OCI-LY7 (cell line): ENCODE measurements around the gene HOXA1. TPM values are rescaled to one million over a fixed set of nuclear protein-coding genes. Genes with fewer than 3 reads are reported as not detected.

Experiments used
- BruUV-seq: library from RNA; stranded (reverse); fragments of 400-500 nt; replicated peaks from 2 replicates; lab custom pipeline; 2021; lab: Mats Ljungman, UMichigan
- CTCF ChIA-PET: fragments of 300-600 bp; sonication (Branson Sonifier 250); formaldehyde crosslinking; loops from one replicate; lab custom pipeline; 2022; ENCODE audit warnings: antibody characterized with exemption; ENCODE audit not compliant: unreplicated experiment; lab: Charles Lee
- POLR2A ChIA-PET: fragments of 300-600 bp; sonication (Branson Sonifier 250); formaldehyde crosslinking; loops from one replicate; lab custom pipeline; 2022; ENCODE audit warnings: antibody characterized with exemption; lab: Charles Lee
- DNase-seq: peaks from one replicate; pipeline ENCODE4 v3.0.0-alpha.2; 2015; ENCODE audit warnings: low spot score
- H2AFZ ChIP-seq: fragments of 200-600 bp; sonication (generic), shearing (Covaris generic); 2 replicates; pipeline ENCODE4 v1.6.1; 2014; ENCODE audit warnings: mild to moderate bottlenecking, antibody characterized with exemption, low read length, moderate library complexity
- H3K27ac ChIP-seq: fragments of 200-600 bp; sonication (generic); 2 replicates; pipeline ENCODE4 v1.5.1; 2014; ENCODE audit warnings: mixed run types, low read depth, mild to moderate bottlenecking, moderate library complexity, low read length, inconsistent platforms; ENCODE audit not compliant: poor library complexity, severe bottlenecking
- H3K36me3 ChIP-seq: fragments of 200-600 bp; sonication (generic); 2 replicates; pipeline ENCODE4 v1.6.1; 2014; ENCODE audit warnings: mild to moderate bottlenecking, antibody characterized with exemption, low read length, moderate library complexity, mixed read lengths; ENCODE audit not compliant: insufficient read depth
- H3K4me1 ChIP-seq: fragments of 200-600 bp; sonication (generic); 2 replicates; pipeline ENCODE4 v1.5.1; 2014; ENCODE audit warnings: mild to moderate bottlenecking, low read length; ENCODE audit not compliant: insufficient read depth, poor library complexity, severe bottlenecking
- H3K4me2 ChIP-seq: fragments of 200-600 bp; sonication (generic); 2 replicates; pipeline ENCODE4 v1.6.1; 2014; ENCODE audit warnings: mild to moderate bottlenecking, low read length
- H3K4me3 ChIP-seq: fragments of 200-600 bp; sonication (generic); 2 replicates; pipeline ENCODE4 v1.5.1; 2014; ENCODE audit warnings: mild to moderate bottlenecking, low read depth, low read length; ENCODE audit not compliant: poor library complexity, severe bottlenecking
- H3K79me2 ChIP-seq: fragments of 200-600 bp; sonication (generic); 2 replicates; pipeline ENCODE4 v1.6.1; 2016; ENCODE audit warnings: low read depth, mild to moderate bottlenecking, low read length, moderate library complexity, mixed read lengths; ENCODE audit not compliant: insufficient read depth
- H3K9me2 ChIP-seq: fragments of 200-600 bp; sonication (generic); 2 replicates; pipeline ENCODE4 v1.6.1; 2016; ENCODE audit warnings: mild to moderate bottlenecking, low read length, mixed read lengths; ENCODE audit not compliant: insufficient read depth
- H3K9me3 ChIP-seq: fragments of 200-600 bp; sonication (generic); 2 replicates; pipeline ENCODE4 v1.6.1; 2014; ENCODE audit warnings: mild to moderate bottlenecking, mixed run types, low read length, mixed read lengths
- H4K20me1 ChIP-seq: fragments of 200-600 bp; sonication (generic); 2 replicates; pipeline ENCODE4 v1.6.1; 2014; ENCODE audit warnings: mild to moderate bottlenecking, antibody characterized with exemption, low read length, moderate library complexity, mixed read lengths; ENCODE audit not compliant: insufficient read depth
- EZH2phosphoT487 ChIP-seq: fragments of 200-600 bp; sonication (generic); IDR thresholded peaks from 2 replicates; pipeline ENCODE4 v1.6.1; 2018; ENCODE audit warnings: low read depth, borderline replicate concordance, mild to moderate bottlenecking, mixed run types, antibody characterized with exemption, low read length, moderate library complexity, mixed read lengths
- intact Hi-C: fragments of 100-400 bp; cut with micrococcal nuclease; formaldehyde crosslinking; loops from one replicate; pipeline ENCODE4 v1.10.0; 2022; ENCODE audit not compliant: unreplicated experiment
- total RNA-seq, 2 experiments: library from RNA; depleted of rRNA in 1 of 2; stranded (reverse); fragments of >200 nt in 1 of 2; shearing (Covaris generic) in 1 of 2; gene quantifications; 2 replicates each; pipeline ENCODE4 v1.2.3, GENCODE V29; 2014 to 2022
- TF ChIP-seq, protein P1 (sequence below): fragments of 200-600 bp; sonication (generic); conservative IDR thresholded peaks from 2 replicates; pipeline ENCODE4 v1.5.1; 2014; ENCODE audit warnings: mild to moderate bottlenecking, antibody characterized with exemption, low read length, moderate library complexity, mixed read lengths

HOXA1 gene
- total RNA-seq, 2 experiments from 2014 or later = 3.0 to 8.2 TPM

DNA sequence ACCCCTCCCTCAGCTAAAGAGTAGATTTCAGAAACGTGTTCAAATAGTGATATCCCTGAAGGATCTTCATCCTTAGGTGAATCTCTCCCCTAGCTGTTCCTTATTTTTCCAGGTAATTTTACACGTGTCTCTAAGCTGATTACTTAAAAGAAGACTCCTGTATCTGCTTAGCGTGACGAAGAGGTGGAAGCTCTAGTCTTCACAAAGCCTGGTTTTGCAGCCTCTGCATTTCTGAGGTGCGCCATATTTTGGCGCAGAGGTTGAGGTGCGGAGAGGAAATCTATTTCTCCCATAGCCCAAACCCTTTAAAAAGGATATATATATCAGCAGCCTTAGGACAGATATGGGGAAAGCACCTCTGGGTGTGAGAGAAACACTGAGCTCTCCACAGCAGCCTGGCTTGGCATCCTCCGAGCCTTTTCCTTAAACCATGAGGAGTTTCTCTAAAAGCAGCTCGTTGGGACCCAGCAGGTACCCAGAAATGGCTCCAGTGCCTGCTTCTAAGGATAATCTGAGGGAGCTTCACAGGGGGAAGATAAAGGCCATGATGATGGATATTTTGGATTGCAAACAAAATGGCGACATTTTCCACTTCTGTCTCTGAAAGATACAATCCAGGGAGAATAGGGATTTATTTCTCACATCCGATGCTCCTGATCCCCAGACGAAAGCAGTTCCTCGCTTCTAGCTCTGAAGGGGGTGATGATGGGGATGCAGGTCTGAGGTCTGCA is 9.7 kb upstream of the HOXA1 start:
- intact Hi-C loops = no loop called here
- POLR2A ChIA-PET = interaction anchor here (1.2 kb wide), 1 partner anchor 11 kb away, joined by 4 read pairs; no protein-coding TSS in a partner anchor
- CTCF ChIA-PET = interaction anchor here (0.8 kb wide), 1 partner anchor 9 kb away, joined by 3 read pairs; the partner anchor contains the start of gene HOXA1
- Histone ChIP-seq H3K9me3 (no peaks in the 10 kb centered on the region), H3K27ac (no peak overlapping the region), H3K36me3 (no peaks in the 10 kb centered on the region), H3K4me2 (no peak overlapping the region), H4K20me1 (no peaks in the 10 kb centered on the region), H3K79me2 (no peaks in the 10 kb centered on the region), H3K4me3 (no peak overlapping the region), H2AFZ (no peak overlapping the region), H3K9me2 (no peaks in the 10 kb centered on the region), H3K4me1 (no peaks in the 10 kb centered on the region)
- BruUV-seq = no TSS peak
- no peak for DNase-seq
- no peak for TF ChIP-seq EZH2phosphoT487
- TF ChIP-seq, protein P1, sequence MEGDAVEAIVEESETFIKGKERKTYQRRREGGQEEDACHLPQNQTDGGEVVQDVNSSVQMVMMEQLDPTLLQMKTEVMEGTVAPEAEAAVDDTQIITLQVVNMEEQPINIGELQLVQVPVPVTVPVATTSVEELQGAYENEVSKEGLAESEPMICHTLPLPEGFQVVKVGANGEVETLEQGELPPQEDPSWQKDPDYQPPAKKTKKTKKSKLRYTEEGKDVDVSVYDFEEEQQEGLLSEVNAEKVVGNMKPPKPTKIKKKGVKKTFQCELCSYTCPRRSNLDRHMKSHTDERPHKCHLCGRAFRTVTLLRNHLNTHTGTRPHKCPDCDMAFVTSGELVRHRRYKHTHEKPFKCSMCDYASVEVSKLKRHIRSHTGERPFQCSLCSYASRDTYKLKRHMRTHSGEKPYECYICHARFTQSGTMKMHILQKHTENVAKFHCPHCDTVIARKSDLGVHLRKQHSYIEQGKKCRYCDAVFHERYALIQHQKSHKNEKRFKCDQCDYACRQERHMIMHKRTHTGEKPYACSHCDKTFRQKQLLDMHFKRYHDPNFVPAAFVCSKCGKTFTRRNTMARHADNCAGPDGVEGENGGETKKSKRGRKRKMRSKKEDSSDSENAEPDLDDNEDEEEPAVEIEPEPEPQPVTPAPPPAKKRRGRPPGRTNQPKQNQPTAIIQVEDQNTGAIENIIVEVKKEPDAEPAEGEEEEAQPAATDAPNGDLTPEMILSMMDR = no peak

DNA sequence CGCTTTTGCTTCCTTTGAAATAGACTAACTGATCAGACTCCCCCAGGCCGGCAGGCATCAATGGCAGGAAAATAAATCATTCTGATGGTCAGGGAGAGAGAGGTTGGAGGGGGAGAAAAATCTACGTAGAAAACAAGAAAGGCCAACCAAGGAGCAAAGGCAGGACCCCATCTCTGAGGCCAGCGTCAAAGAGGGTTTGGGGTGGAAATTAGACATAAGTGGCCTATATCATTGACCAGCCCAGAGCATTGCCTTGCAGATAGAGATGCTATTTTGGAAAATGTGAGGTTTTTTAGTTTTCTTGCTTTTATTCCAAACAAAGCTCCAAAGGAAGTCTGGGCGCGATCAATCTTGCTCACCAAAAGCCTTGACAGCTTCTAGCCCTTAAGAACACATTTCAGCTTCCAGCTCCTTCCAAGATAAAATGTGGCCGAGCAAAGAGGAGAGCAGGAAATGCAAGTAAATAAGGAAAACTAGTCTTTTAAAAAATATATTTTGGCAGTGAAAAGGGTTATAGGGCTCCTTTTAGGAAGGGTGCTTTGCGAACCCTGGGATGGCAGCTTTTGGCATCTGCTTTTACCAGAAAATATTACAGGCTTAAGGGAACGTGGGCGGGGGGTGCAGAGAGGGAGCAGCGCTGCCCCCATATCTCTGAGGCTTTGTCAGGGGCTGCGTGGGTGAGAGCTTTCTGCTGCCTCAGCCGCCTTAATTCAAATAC is 8.7 kb upstream of the HOXA1 start:
- H3K9me3 ChIP-seq = no peaks in the 10 kb centered on the region

More for the DNA sequence above, 8.7 kb upstream of the HOXA1 start:
- H3K36me3 ChIP-seq = no peaks in the 10 kb centered on the region
- no peak overlapping the region for H3K4me2 ChIP-seq
- H4K20me1 ChIP-seq = no peaks in the 10 kb centered on the region
- H3K4me3 ChIP-seq = no peak overlapping the region
- no peak overlapping the region for H3K27ac ChIP-seq
- no peaks in the 10 kb centered on the region for H3K79me2 ChIP-seq
- no peak overlapping the region for H2AFZ ChIP-seq
- intact Hi-C loops = no loop called here
- H3K4me1 ChIP-seq = no peaks in the 10 kb centered on the region
- TF ChIP-seq, protein P1 = no peak
- TF ChIP-seq EZH2phosphoT487 = no peak
- BruUV-seq = no TSS peak
- no peaks in the 10 kb centered on the region for H3K9me2 ChIP-seq
- no peak for DNase-seq
- POLR2A ChIA-PET = interaction anchor here (0.6 to 1.2 kb wide), 2 partner anchors 11 to 32 kb away, joined by 3 to 4 read pairs; no protein-coding TSS in a partner anchor
- CTCF ChIA-PET = no interaction called here
